ENCODE data around the gene ACTN3. TPM values are rescaled to one million over a fixed set of nuclear protein-coding genes. Genes with fewer than 3 reads are reported as not detected.

The ACTN3 gene
- total RNA-seq, 4 donors from 2014 or later = not detected

DNA sequence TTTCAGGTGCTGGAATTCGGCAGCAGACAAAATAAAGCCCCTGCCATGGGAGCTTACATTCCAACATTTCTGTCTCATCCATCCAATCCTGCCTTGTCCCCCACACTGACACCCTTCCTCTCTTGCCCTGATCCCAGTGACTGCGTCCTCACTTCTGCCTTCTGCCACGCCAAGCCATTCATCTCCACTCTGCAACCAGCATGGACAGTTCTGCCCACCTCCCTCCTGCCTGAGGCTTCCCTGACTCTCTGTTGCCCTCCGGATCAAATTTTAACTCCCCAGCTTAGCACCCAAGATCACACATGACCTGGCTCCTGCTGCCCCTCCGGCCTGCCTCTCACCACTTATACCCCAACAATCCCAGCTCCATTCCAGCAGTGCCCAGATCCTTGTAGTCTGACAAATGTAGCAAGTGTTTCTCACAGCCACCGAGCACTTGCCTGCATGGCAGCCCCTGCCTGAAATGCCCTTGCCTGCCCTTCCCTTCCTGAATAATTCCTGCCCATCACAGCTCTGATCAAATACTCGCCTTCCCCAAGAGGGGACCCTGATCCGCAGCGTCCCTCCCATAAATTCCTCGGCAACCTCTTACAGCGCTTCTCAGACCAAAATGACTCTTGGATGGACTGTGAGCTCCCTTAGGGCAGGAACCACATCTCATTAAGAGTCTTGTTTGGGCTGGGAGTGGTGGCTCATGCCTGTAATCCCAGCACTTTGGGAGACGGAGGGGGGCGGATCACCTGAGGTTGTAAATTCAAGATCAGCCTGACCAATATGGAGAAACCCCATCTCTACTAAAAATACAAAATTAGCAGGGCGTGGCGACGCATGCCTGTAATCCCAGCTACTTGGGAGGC is 2.3 kb downstream of the ACTN3 start:
- Histone ChIP-seq H3K4me3 (no peak overlapping the region), H3K27ac (no peak overlapping the region), H3K9me3 (no peaks in the 10 kb centered on the region), H3K4me1 (peaks cover 7 to 30% (median 20%) of the 10 kb centered on the region in 3 donors), H3K27me3 (no peaks in the 10 kb centered on the region), H3K36me3 (no peaks in the 10 kb centered on the region)
- TF ChIP-seq POLR2A (IDR thresholded peaks at IDR 0.05) = no peak
- TF ChIP-seq, protein P1, sequence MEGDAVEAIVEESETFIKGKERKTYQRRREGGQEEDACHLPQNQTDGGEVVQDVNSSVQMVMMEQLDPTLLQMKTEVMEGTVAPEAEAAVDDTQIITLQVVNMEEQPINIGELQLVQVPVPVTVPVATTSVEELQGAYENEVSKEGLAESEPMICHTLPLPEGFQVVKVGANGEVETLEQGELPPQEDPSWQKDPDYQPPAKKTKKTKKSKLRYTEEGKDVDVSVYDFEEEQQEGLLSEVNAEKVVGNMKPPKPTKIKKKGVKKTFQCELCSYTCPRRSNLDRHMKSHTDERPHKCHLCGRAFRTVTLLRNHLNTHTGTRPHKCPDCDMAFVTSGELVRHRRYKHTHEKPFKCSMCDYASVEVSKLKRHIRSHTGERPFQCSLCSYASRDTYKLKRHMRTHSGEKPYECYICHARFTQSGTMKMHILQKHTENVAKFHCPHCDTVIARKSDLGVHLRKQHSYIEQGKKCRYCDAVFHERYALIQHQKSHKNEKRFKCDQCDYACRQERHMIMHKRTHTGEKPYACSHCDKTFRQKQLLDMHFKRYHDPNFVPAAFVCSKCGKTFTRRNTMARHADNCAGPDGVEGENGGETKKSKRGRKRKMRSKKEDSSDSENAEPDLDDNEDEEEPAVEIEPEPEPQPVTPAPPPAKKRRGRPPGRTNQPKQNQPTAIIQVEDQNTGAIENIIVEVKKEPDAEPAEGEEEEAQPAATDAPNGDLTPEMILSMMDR (IDR thresholded peaks at IDR 0.05) = no peak
- intact Hi-C loops (cut with DNase I) = no loop called here
- 41 to 50% methylated on average over 10 to 14 of the region's 16 CpGs for WGBS, 2 donors
- no peak for DNase-seq

- DNase-seq = no peak
- WGBS, 2 donors = 89 to 92% methylated on average over 3 of the region's 3 CpGs
- Histone ChIP-seq H3K9me3 (no peaks in the 10 kb centered on the region), H3K27ac (no peak overlapping the region), H3K4me3 (no peak overlapping the region), H3K27me3 (no peaks in the 10 kb centered on the region), H3K36me3 (no peaks in the 10 kb centered on the region), H3K4me1 (peaks cover 7 to 23% (median 14%) of the 10 kb centered on the region in 3 donors)
- intact Hi-C loops (cut with DNase I) = no loop called here
- no peak for TF ChIP-seq POLR2A (IDR thresholded peaks at IDR 0.05)
- TF ChIP-seq, protein P1 (IDR thresholded peaks at IDR 0.05) = no peak
These were observed 3.0 kb downstream of the ACTN3 start for GRCh38 chr11:66549696-66550095.

GRCh38 chr11:66550887-66551286 is 4.2 kb downstream of the ACTN3 start:
- H3K9me3 ChIP-seq = no peaks in the 10 kb centered on the region
- intact Hi-C loops (cut with DNase I) = no loop called here
- peaks cover 0 to 8% (median 0%) of the 10 kb centered on the region in 4 donors for H3K27me3 ChIP-seq
- H3K36me3 ChIP-seq = no peaks in the 10 kb centered on the region
- no peak overlapping the region for H3K4me3 ChIP-seq
- no peak for DNase-seq
- 63 to 73% methylated on average over 2 to 3 of the region's 4 CpGs for WGBS, 2 donors
- TF ChIP-seq, protein P1 (IDR thresholded peaks at IDR 0.05) = no peak
- TF ChIP-seq POLR2A (IDR thresholded peaks at IDR 0.05) = no peak
- peaks cover 0 to 13% (median 7%) of the 10 kb centered on the region in 3 donors for H3K4me1 ChIP-seq
- H3K27ac ChIP-seq = no peak overlapping the region

DNA sequence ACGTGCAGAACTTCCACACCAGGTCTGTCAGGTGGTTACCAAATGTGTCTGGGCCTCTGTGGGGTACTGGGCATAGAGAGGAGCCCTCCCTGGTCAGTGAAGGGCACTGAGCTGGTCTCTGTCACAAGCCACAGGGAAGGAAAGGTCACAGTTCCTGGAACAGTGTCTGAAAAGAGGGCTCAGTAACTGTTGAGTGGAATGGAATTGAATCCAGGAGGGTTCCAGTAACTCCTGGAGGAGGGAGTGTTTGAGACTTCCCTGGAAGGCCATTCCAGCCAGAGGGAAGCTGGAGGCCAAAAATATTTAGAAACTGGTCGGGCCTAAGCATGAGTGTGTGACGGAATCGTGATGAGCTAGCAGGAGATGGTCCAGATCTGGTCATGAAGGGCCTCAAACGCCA is 7.9 kb downstream of the ACTN3 start:
- H3K27ac ChIP-seq = no peak overlapping the region

DNA sequence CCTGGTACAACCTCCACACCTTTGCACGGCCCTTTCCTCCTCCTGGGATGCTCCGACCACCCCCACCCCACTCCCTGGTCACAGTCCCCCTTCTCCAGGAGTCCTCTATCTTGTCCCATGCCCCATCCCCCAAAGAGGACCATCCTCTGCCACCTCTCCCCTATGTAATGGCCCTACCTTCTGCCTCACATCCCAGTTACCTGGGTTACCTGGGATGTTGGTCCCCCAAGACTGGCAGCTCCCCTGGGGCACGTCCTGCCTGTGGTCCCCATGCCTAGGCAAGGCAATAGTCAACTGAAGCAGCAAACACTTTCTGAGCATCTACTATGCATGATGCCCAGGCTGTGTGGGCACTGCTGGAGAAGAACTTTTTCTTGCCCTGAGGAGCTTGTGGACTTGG is 8.7 kb downstream of the ACTN3 start:
- intact Hi-C loops (cut with DNase I) = no loop called here
- H3K9me3 ChIP-seq = no peaks in the 10 kb centered on the region

More for the DNA sequence above, 7.9 kb downstream of the ACTN3 start:
- H3K36me3 ChIP-seq = no peaks in the 10 kb centered on the region
- 70 to 72% methylated on average over 5 of the region's 5 CpGs for WGBS, 2 donors
- peaks cover 7 to 10% (median 7%) of the 10 kb centered on the region in 3 donors for H3K4me1 ChIP-seq
- no peaks in the 10 kb centered on the region for H3K9me3 ChIP-seq
- H3K4me3 ChIP-seq = no peak overlapping the region
- H3K27me3 ChIP-seq = peaks cover 0 to 42% (median 0%) of the 10 kb centered on the region in 4 donors
- intact Hi-C loops (cut with DNase I) = no loop called here
- DNase-seq = no peak
- TF ChIP-seq POLR2A (IDR thresholded peaks at IDR 0.05) = no peak
- TF ChIP-seq, protein P1 (IDR thresholded peaks at IDR 0.05) = no peak

More for the DNA sequence above, 8.7 kb downstream of the ACTN3 start:
- Histone ChIP-seq H3K27me3 (peaks cover 0 to 42% (median 0%) of the 10 kb centered on the region in 4 donors), H3K27ac (no peak overlapping the region), H3K4me3 (no peak overlapping the region), H3K36me3 (no peaks in the 10 kb centered on the region), H3K4me1 (peaks cover 7 to 11% (median 7%) of the 10 kb centered on the region in 3 donors)
- no peak for TF ChIP-seq POLR2A (IDR thresholded peaks at IDR 0.05)
- TF ChIP-seq, protein P1 (IDR thresholded peaks at IDR 0.05) = no peak
- WGBS, 2 donors = 51 to 67% methylated on average over 3 of the region's 3 CpGs
- DNase-seq = no peak
